RWPE2 (cell line): ENCODE results near the gene BAX.

Experiments
- ATAC-seq: fragments of 200-7000 bp; cut with Tn5 transposase; 3 replicates; pipeline ENCODE4 v1.9.1; 2021; ENCODE audit warnings: low read depth
- DNase-seq: peaks from one replicate; pipeline ENCODE4 v3.0.0-alpha.2; 2020; ENCODE audit warnings: low spot score
- H3K27ac ChIP-seq: fragments of 450-650 bp; 2 replicates; pipeline ENCODE4 v1.5.1; 2017; ENCODE audit warnings: mild to moderate bottlenecking; ENCODE audit not compliant: poor library complexity, severe bottlenecking
- H3K27me3 ChIP-seq: fragments of 250-450 bp; sonication (Bioruptor Pico); 2 replicates; pipeline ENCODE4 v1.5.1; 2021; ENCODE audit warnings: mild to moderate bottlenecking, moderate library complexity; ENCODE audit not compliant: insufficient read depth, poor library complexity, severe bottlenecking
- H3K36me3 ChIP-seq: fragments of 250-450 bp; sonication (Bioruptor Pico); 2 replicates; pipeline ENCODE4 v1.5.1; 2020; ENCODE audit warnings: low read depth, mild to moderate bottlenecking, moderate library complexity
- H3K4me1 ChIP-seq: fragments of 250-450 bp; sonication (Bioruptor Pico); 2 replicates; pipeline ENCODE4 v1.5.1; 2021; ENCODE audit warnings: mild to moderate bottlenecking, moderate library complexity; ENCODE audit not compliant: insufficient read depth, poor library complexity, severe bottlenecking
- H3K4me3 ChIP-seq: fragments of 250-450 bp; sonication (Bioruptor Pico); 2 replicates; pipeline ENCODE4 v1.5.1; 2021; ENCODE audit warnings: mild to moderate bottlenecking, moderate library complexity; ENCODE audit not compliant: severe bottlenecking
- H3K9me3 ChIP-seq: fragments of 250-450 bp; sonication (Bioruptor Pico); 2 replicates; pipeline ENCODE4 v1.5.1; 2021; ENCODE audit warnings: mild to moderate bottlenecking, moderate library complexity; ENCODE audit not compliant: severe bottlenecking
- CTCF ChIP-seq: fragments of 450-650 bp; IDR thresholded peaks from one replicate; pipeline ENCODE4 v1.5.1; 2017; ENCODE audit warnings: mild to moderate bottlenecking, moderate library complexity; ENCODE audit not compliant: poor library complexity, severe bottlenecking

Gene BAX

GRCh38 chr19:48968179-48968661 lies 13.5 kb downstream of the BAX start:
- H3K4me3 ChIP-seq, result no peak overlapping the region
- H3K27ac ChIP-seq, result no peak overlapping the region
- peaks cover 15% of the 10 kb centered on the region for H3K4me1 ChIP-seq
- no peak for DNase-seq
- H3K27me3 ChIP-seq, result no peaks in the 10 kb centered on the region
- no peaks in the 10 kb centered on the region for H3K9me3 ChIP-seq
- no peak for TF ChIP-seq CTCF
- no peak for ATAC-seq
- peaks cover 57% of the 10 kb centered on the region for H3K36me3 ChIP-seq

- H3K4me3 ChIP-seq, result no peak overlapping the region
- H3K9me3 ChIP-seq, result no peaks in the 10 kb centered on the region
- TF ChIP-seq CTCF, result no peak
- H3K27ac ChIP-seq, result no peak overlapping the region
- ATAC-seq, result no peak
- peaks cover 61% of the 10 kb centered on the region for H3K36me3 ChIP-seq
- H3K27me3 ChIP-seq, result no peaks in the 10 kb centered on the region
- peaks cover 9% of the 10 kb centered on the region for H3K4me1 ChIP-seq
- no peak for DNase-seq
These were observed 14.1 kb downstream of the BAX start for GRCh38 chr19:48968813-48969218.

- Histone ChIP-seq H3K4me1 (peaks cover 2% of the 10 kb centered on the region), H3K4me3 (no peak overlapping the region), H3K27ac (no peak overlapping the region), H3K36me3 (peaks cover 68% of the 10 kb centered on the region), H3K9me3 (no peaks in the 10 kb centered on the region), H3K27me3 (no peaks in the 10 kb centered on the region)
- TF ChIP-seq CTCF, result no peak
- DNase-seq (no peak), ATAC-seq (no peak)
These were observed 14.8 kb downstream of the BAX start for GRCh38 chr19:48969276-48970138.

- H3K9me3 ChIP-seq, result no peaks in the 10 kb centered on the region
- H3K4me3 ChIP-seq, result no peak overlapping the region
- DNase-seq, result no peak
- H3K27ac ChIP-seq, result no peak overlapping the region
- no peak for TF ChIP-seq CTCF
- no peaks in the 10 kb centered on the region for H3K27me3 ChIP-seq
- no peaks in the 10 kb centered on the region for H3K4me1 ChIP-seq
- no peak for ATAC-seq
- peaks cover 73% of the 10 kb centered on the region for H3K36me3 ChIP-seq
These were observed 15.6 kb downstream of the BAX start for GRCh38 chr19:48970139-48970766.
